OCI-LY7 (cell line): ENCODE measurements around the gene ADAMTS6. TPM values are rescaled to one million over a fixed set of nuclear protein-coding genes. Genes with fewer than 3 reads are reported as not detected.

Source experiments
- BruUV-seq: library from RNA; stranded (reverse); fragments of 400-500 nt; replicated peaks from 2 replicates; lab custom pipeline; 2021; lab: Mats Ljungman, UMichigan
- CTCF ChIA-PET: fragments of 300-600 bp; sonication (Branson Sonifier 250); formaldehyde crosslinking; loops from one replicate; lab custom pipeline; 2022; ENCODE audit warnings: antibody characterized with exemption; ENCODE audit not compliant: unreplicated experiment; lab: Charles Lee
- POLR2A ChIA-PET: fragments of 300-600 bp; sonication (Branson Sonifier 250); formaldehyde crosslinking; loops from one replicate; lab custom pipeline; 2022; ENCODE audit warnings: antibody characterized with exemption; lab: Charles Lee
- DNase-seq: peaks from one replicate; pipeline ENCODE4 v3.0.0-alpha.2; 2015; ENCODE audit warnings: low spot score
- H2AFZ ChIP-seq: fragments of 200-600 bp; sonication (generic), shearing (Covaris generic); 2 replicates; pipeline ENCODE4 v1.6.1; 2014; ENCODE audit warnings: mild to moderate bottlenecking, antibody characterized with exemption, low read length, moderate library complexity
- H3K27ac ChIP-seq: fragments of 200-600 bp; sonication (generic); 2 replicates; pipeline ENCODE4 v1.5.1; 2014; ENCODE audit warnings: mixed run types, low read depth, mild to moderate bottlenecking, moderate library complexity, low read length, inconsistent platforms; ENCODE audit not compliant: poor library complexity, severe bottlenecking
- H3K36me3 ChIP-seq: fragments of 200-600 bp; sonication (generic); 2 replicates; pipeline ENCODE4 v1.6.1; 2014; ENCODE audit warnings: mild to moderate bottlenecking, antibody characterized with exemption, low read length, moderate library complexity, mixed read lengths; ENCODE audit not compliant: insufficient read depth
- H3K4me1 ChIP-seq: fragments of 200-600 bp; sonication (generic); 2 replicates; pipeline ENCODE4 v1.5.1; 2014; ENCODE audit warnings: mild to moderate bottlenecking, low read length; ENCODE audit not compliant: insufficient read depth, poor library complexity, severe bottlenecking
- H3K4me2 ChIP-seq: fragments of 200-600 bp; sonication (generic); 2 replicates; pipeline ENCODE4 v1.6.1; 2014; ENCODE audit warnings: mild to moderate bottlenecking, low read length
- H3K4me3 ChIP-seq: fragments of 200-600 bp; sonication (generic); 2 replicates; pipeline ENCODE4 v1.5.1; 2014; ENCODE audit warnings: mild to moderate bottlenecking, low read depth, low read length; ENCODE audit not compliant: poor library complexity, severe bottlenecking
- H3K79me2 ChIP-seq: fragments of 200-600 bp; sonication (generic); 2 replicates; pipeline ENCODE4 v1.6.1; 2016; ENCODE audit warnings: low read depth, mild to moderate bottlenecking, low read length, moderate library complexity, mixed read lengths; ENCODE audit not compliant: insufficient read depth
- H3K9me2 ChIP-seq: fragments of 200-600 bp; sonication (generic); 2 replicates; pipeline ENCODE4 v1.6.1; 2016; ENCODE audit warnings: mild to moderate bottlenecking, low read length, mixed read lengths; ENCODE audit not compliant: insufficient read depth
- H3K9me3 ChIP-seq: fragments of 200-600 bp; sonication (generic); 2 replicates; pipeline ENCODE4 v1.6.1; 2014; ENCODE audit warnings: mild to moderate bottlenecking, mixed run types, low read length, mixed read lengths
- H4K20me1 ChIP-seq: fragments of 200-600 bp; sonication (generic); 2 replicates; pipeline ENCODE4 v1.6.1; 2014; ENCODE audit warnings: mild to moderate bottlenecking, antibody characterized with exemption, low read length, moderate library complexity, mixed read lengths; ENCODE audit not compliant: insufficient read depth
- EZH2phosphoT487 ChIP-seq: fragments of 200-600 bp; sonication (generic); IDR thresholded peaks from 2 replicates; pipeline ENCODE4 v1.6.1; 2018; ENCODE audit warnings: low read depth, borderline replicate concordance, mild to moderate bottlenecking, mixed run types, antibody characterized with exemption, low read length, moderate library complexity, mixed read lengths
- intact Hi-C: fragments of 100-400 bp; cut with micrococcal nuclease; formaldehyde crosslinking; loops from one replicate; pipeline ENCODE4 v1.10.0; 2022; ENCODE audit not compliant: unreplicated experiment
- total RNA-seq, 2 experiments: library from RNA; depleted of rRNA in 1 of 2; stranded (reverse); fragments of >200 nt in 1 of 2; shearing (Covaris generic) in 1 of 2; gene quantifications; 2 replicates each; pipeline ENCODE4 v1.2.3, GENCODE V29; 2014 to 2022
- TF ChIP-seq, protein P1 (sequence below): fragments of 200-600 bp; sonication (generic); conservative IDR thresholded peaks from 2 replicates; pipeline ENCODE4 v1.5.1; 2014; ENCODE audit warnings: mild to moderate bottlenecking, antibody characterized with exemption, low read length, moderate library complexity, mixed read lengths

Gene ADAMTS6
- total RNA-seq, 2 experiments from 2014 or later: 13.9 to 18.1 TPM

DNA sequence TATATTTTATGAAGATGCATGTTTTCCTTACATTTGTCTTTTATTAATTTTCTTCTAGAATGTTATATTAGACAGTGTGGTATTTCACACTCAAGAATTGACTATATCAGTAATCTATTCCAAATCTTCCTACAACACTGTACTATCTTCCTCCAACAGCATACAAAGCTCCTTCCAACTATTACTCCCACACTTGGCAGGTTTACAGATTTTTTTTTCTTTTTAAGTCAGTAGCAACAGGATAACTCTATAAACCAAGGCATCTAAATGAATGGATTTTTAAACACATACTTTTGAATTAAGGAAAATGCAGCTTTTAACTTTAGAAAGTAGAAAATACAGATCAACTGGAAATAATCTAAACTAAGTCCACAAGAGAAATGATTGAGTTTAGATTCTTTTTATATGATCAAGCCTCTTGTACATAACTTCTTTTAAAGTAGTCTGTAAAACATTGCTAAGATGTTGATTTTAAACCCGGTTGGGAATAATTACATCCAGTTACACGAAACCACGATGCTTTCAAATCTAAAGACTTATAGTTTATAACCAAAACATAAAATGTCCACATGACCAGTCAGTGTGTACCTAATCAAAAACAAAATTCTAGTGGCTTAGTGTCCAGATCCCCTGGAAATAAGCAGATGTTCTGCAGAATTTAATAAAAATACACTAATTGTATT is 281.6 kb downstream of the ADAMTS6 start:
- DNase-seq: no peak
- Histone ChIP-seq H4K20me1 (no peaks in the 10 kb centered on the region), H3K79me2 (no peaks in the 10 kb centered on the region), H3K9me2 (no peaks in the 10 kb centered on the region), H3K9me3 (no peaks in the 10 kb centered on the region), H3K4me1 (no peaks in the 10 kb centered on the region), H2AFZ (no peak overlapping the region), H3K4me2 (no peak overlapping the region), H3K36me3 (no peaks in the 10 kb centered on the region), H3K27ac (no peak overlapping the region), H3K4me3 (no peak overlapping the region)
- CTCF ChIA-PET: no interaction called here
- no peak for TF ChIP-seq EZH2phosphoT487
- TF ChIP-seq, protein P1, sequence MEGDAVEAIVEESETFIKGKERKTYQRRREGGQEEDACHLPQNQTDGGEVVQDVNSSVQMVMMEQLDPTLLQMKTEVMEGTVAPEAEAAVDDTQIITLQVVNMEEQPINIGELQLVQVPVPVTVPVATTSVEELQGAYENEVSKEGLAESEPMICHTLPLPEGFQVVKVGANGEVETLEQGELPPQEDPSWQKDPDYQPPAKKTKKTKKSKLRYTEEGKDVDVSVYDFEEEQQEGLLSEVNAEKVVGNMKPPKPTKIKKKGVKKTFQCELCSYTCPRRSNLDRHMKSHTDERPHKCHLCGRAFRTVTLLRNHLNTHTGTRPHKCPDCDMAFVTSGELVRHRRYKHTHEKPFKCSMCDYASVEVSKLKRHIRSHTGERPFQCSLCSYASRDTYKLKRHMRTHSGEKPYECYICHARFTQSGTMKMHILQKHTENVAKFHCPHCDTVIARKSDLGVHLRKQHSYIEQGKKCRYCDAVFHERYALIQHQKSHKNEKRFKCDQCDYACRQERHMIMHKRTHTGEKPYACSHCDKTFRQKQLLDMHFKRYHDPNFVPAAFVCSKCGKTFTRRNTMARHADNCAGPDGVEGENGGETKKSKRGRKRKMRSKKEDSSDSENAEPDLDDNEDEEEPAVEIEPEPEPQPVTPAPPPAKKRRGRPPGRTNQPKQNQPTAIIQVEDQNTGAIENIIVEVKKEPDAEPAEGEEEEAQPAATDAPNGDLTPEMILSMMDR: no peak
- BruUV-seq: no TSS peak
- POLR2A ChIA-PET: interaction anchor here (0.6 kb wide), 1 partner anchor 364 kb away, joined by 5 read pairs; no protein-coding TSS in a partner anchor
- intact Hi-C loops: no loop called here

DNA sequence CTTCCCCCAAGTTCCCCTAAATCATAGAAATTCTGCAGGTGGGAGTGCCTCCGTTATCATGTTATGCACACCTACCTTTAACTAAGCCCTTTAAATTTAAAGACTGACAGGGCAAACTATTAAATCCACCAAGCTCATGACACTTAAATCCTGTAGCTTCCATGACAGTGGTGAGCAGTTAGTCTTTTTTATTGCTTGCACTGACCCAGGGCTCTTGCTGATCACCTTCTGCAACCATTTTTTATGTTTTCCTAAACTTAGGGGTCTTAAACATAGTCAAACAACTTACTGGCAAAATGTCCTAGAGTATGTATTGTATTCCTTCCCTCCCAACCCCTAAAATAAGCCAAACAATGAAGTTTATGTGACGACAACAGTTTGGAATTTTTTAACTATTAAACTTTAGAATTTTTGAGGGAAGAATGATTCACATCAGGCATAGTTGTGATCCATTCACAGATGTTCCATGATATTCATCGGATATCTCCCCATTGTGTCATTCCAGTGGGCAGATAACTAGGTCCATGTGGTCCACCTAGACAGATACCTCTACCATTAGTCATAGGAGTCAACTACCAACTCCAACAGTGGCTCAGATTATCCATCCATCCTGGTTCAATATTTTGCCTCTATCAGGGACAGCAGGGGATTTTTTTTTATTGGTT is 283.1 kb downstream of the ADAMTS6 start:
- no TSS peak for BruUV-seq
- no peaks in the 10 kb centered on the region for H3K36me3 ChIP-seq
- ChIA-PET POLR2A (no interaction called here), CTCF (no interaction called here)
- H3K4me2 ChIP-seq: no peak overlapping the region
- no peak overlapping the region for H3K27ac ChIP-seq
- no peak for DNase-seq
- H3K79me2 ChIP-seq: no peaks in the 10 kb centered on the region
- no peak overlapping the region for H2AFZ ChIP-seq
- H4K20me1 ChIP-seq: no peaks in the 10 kb centered on the region
- H3K9me3 ChIP-seq: no peaks in the 10 kb centered on the region
- H3K4me1 ChIP-seq: no peaks in the 10 kb centered on the region
- TF ChIP-seq EZH2phosphoT487: no peak
- TF ChIP-seq, protein P1: no peak
- intact Hi-C loops: no loop called here
- no peaks in the 10 kb centered on the region for H3K9me2 ChIP-seq
- H3K4me3 ChIP-seq: no peak overlapping the region
